ENCODE data around the gene TNK2. TPM values are rescaled to one million over a fixed set of nuclear protein-coding genes. Genes with fewer than 3 reads are reported as not detected.
"Not testable (repeated sequence)": the region's sequence is repeated elsewhere in the genome, so short reads cannot be mapped to it uniquely, and the experiment has no call there.

The TNK2 gene
- total RNA-seq, 4 donors from 2014 or later, result 6.1 to 81.2 (median 24.4) TPM

GRCh38 chr3:195905970-195906864 is 2.1 kb downstream of the TNK2 start:
- no peak for DNase-seq
- no peak overlapping the region for H3K4me3 ChIP-seq
- no peaks in the 10 kb centered on the region for H3K9me3 ChIP-seq
- intact Hi-C loops (cut with DNase I; ENCODE audit: low total_unique reads), result no loop called here
- H3K27me3 ChIP-seq, result no peaks in the 10 kb centered on the region
- H3K27ac ChIP-seq, result no peak overlapping the region
- peaks cover 0 to 18% of the 10 kb centered on the region in 2 donors for H3K4me1 ChIP-seq
- TF ChIP-seq POLR2A (IDR thresholded peaks at IDR 0.05), result no peak
- TF ChIP-seq CTCF (IDR thresholded peaks at IDR 0.05), result no peak
- no peaks in the 10 kb centered on the region for H3K36me3 ChIP-seq

GRCh38 chr3:195904368-195904767 is 4.0 kb downstream of the TNK2 start:
- H3K36me3 ChIP-seq, result no peaks in the 10 kb centered on the region
- H3K4me1 ChIP-seq, result peaks cover 0 to 12% of the 10 kb centered on the region in 2 donors
- TF ChIP-seq CTCF (IDR thresholded peaks at IDR 0.05) (no peak), POLR2A (IDR thresholded peaks at IDR 0.05) (no peak)
- H3K9me3 ChIP-seq, result no peaks in the 10 kb centered on the region
- intact Hi-C loops (cut with DNase I; ENCODE audit: low total_unique reads), result no loop called here
- no peak overlapping the region for H3K27ac ChIP-seq
- H3K27me3 ChIP-seq, result no peaks in the 10 kb centered on the region
- H3K4me3 ChIP-seq, result no peak overlapping the region
- DNase-seq, result no peak

GRCh38 chr3:195903950-195904290 is 4.4 kb downstream of the TNK2 start:
- intact Hi-C loops (cut with DNase I; ENCODE audit: low total_unique reads), result no loop called here
- Histone ChIP-seq H3K4me3 (no peak overlapping the region), H3K27ac (no peak overlapping the region), H3K36me3 (no peaks in the 10 kb centered on the region), H3K9me3 (no peaks in the 10 kb centered on the region), H3K27me3 (no peaks in the 10 kb centered on the region), H3K4me1 (peaks cover 0 to 12% of the 10 kb centered on the region in 2 donors)
- peak in 1 of 2 donors; percentile 12 for DNase-seq
- TF ChIP-seq CTCF (IDR thresholded peaks at IDR 0.05) (no peak), POLR2A (IDR thresholded peaks at IDR 0.05) (no peak)

- H3K4me1 ChIP-seq; H3K4me3 ChIP-seq; intact Hi-C loops (cut with DNase I; ENCODE audit: low total_unique reads); H3K9me3 ChIP-seq; DNase-seq; H3K27ac ChIP-seq; H3K36me3 ChIP-seq; H3K27me3 ChIP-seq: not testable (repeated sequence)
These were observed 5.7 kb downstream of the TNK2 start for GRCh38 chr3:195902634-195903033.

GRCh38 chr3:195901836-195902585 is 6.3 kb downstream of the TNK2 start:
- H3K27me3 ChIP-seq; H3K9me3 ChIP-seq; H3K4me3 ChIP-seq; intact Hi-C loops (cut with DNase I; ENCODE audit: low total_unique reads); H3K36me3 ChIP-seq; H3K4me1 ChIP-seq; H3K27ac ChIP-seq: not testable (repeated sequence)
- DNase-seq, result peak in 1 of 2 donors; percentile 10
